Activated CD4-positive, CD25-positive, alpha-beta regulatory T cell (primary cell): Measurements from ENCODE around the gene MATCAP1.

ENCODE experiments used
- DNase-seq, 4 experiments: peaks; one replicate each; lab custom pipeline; 2025; lab: John Stamatoyannopoulos, UW

The MATCAP1 gene

DNA sequence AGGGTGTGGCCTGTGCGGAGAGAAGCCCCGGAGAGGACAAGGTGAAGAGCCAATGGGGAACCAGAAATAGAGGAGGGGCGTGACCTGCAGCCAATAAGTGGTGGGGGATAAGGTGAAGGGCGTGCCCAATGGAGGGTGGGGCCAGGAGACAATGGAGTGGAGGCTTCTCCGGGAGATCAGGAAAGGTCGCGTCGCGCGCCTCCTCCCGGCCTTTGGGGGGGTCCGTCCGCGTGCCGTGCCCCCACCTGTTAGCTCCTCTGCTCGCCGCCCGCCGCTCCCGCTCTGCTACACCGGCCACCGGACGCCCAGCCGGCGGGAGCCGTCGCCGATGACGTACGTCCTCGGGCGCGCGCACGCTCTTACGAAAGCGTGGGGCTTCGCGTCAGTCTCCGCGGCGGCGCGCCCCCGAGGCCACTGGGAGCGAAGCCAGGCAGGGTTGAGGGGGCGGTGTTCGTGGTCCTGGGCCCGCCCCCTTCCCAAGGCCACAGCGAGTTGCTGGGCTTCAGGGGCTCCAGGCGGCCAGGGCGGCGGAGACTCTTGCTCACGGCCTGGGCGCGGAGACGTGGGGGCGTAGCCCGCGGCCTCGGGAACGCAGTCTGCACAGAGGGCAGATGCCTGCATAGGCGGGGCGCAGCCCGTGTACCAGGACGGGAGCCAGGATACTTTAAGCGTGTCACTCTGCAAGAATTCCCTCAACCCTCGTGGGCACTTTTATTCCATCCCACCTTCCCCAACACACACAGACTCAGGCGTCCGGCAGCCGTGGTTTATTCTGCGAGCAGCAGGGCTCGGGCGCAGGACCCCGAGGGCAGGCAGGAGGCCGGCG, at the start of gene MATCAP1:
Gene MATCAP1, minus strand, starts transcription at position 337 of the 826 bp plus-strand sequence. CDS start 3,353 bp downstream, outside the sequence.
- DNase-seq, result peak; percentile 81 to 85 (median 82)

DNA sequence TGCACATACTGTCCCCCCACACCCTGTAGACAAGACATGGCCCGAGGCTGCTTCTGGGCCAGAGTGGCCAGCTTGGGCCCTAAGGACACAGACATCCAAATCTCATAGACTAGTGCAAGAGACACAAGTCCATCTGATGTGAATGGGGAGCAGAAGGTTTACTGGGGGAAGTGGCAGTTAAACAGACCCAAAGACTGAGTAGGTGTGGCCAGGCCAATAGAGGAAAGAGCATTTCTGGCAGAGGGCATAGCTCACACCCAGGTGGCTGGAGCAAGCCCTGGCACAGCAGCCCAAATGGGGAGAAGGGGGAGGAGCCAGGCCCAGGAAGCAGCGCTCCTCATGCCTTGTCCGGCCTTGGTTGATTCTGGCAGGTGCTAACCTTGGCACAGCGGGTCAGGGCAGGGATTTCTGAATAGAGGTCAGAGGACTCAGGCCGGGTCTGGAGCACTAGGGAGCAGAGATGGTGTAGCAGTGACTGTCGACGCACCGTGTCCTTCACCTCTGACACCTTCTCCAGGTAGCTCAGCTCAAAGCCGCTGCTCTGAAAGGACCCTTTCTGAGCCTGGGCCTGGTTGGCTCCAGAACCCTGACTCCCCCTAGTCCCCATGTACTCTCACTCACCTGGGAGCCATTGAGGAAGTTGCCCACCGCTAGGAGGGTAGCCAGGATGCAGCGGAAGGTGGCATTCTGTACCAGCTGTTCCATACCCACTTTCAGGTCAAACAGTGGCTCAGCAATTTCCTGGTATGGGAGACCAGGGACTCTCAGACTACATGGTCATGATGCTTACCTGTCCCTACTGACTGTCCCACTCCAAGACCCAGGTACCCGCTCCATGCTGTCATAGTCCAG, 47.3 kb upstream of the MATCAP1 start:
- no peak for DNase-seq

DNA sequence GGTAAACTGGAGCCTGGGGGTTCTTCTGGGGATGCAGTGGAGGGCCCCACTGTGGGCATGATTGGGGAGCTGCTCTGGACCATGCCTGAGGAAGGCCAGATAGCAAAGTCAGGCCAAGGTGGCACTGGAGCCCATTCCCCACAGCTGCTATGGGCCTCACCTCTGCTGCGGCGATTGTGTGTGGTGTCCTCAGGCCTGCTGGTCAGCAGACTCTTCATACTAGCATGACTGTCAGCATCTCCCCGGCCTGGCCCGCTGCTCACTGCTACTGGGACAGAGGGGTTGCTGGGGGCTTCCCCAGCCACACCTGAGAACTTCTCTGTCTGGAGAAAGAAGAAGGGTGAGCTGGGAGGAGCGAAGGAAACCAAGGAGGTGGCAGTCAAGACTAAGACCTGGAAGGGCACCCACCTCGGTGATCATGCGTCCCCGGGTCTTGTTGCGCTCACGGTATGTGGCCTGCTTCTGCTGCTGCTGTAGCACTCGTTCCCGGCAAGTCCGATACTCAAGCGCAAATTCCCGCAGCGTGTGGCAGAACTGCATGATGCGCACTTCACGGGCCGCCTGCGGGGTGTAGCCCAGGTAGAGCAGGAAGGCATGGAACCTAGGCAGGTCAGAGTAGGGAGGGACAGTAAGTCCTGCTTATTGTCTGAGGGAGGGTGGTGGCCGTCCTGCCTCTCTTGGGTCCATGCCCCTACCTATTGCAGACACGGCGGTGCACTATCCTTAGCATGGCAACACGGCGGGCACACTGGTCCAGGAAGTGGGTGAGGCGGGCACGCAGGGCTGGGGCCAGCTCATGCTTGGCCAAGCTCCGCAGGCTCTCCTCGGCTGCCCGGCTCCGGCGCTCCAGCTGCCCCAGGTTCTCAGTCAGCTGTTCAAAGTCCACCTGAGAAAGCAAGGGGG, 46.4 kb upstream of the MATCAP1 start:
- no peak for DNase-seq

DNA sequence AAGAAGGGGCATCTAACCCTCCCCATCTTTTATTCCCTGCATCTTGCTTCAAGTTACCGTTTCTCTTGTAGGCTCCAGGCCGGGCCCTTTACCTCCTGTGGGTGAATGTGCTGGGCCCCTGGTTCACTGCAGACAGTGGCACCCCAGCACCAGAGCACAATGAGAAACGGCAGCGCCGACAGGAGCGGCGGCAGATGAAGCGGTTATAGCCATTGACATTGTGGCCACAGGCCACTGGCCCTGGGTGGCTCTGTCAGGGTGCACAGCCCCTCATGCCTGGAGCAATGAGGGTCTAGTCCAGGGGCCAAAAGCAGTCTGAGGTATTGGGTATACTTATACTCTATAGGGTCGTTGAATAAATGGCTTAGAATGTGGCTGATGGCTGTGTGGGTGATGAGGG, 45.1 kb upstream of the MATCAP1 start:
- no peak for DNase-seq

DNA sequence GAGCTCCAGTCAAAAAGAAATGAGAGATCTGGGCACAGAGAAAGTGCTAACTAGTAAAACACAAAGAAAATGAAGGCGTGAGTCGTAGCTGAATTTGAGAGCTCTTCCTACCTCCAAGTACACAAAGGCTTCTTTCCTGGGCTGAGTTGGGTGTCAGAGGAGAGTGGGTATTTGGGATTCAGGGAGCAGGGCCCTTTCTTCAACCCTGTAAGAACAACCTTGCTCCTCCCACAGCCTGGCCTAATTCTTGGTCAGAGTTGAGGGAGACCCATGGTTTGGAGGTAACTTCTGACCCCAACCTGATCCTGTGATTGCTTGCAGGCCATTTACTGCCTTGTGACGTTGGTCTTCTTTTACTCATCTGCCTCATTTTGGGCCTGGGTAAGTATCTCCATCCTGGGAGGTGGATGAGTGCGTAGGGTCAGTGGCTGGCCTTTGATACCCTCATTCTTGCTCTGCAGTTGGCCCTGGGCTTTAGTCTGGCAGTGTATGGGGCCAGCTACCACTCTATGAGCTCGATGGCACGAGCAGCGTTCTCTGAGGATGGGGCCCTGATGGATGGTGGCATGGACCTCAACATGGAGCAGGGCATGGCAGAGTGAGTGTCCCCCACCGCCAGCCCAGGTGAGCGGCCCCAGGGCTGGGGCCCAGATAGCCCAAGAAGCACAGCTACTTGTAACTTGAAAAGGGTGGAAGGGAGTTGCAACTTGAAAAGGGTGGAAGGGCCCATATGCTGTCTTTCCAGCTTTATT, 44.4 kb upstream of the MATCAP1 start:
- no peak for DNase-seq

DNA sequence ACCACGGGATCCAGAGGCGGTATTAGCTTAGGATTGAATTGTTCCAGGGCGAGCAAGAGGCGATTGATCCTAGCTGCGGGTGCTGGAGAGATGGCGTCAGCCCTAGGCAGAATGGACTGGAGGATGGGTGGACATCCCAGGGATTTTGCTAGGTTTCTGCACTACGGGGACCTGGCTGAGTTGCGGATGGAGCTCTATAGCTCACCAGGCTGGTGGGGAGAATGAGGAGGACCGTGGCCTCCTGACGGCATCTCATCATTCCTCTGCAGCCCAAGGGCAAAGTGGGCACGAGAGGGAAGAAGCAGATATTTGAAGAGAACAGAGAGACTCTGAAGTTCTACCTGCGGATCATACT, 43.8 kb upstream of the MATCAP1 start:
- DNase-seq, result no peak

DNA sequence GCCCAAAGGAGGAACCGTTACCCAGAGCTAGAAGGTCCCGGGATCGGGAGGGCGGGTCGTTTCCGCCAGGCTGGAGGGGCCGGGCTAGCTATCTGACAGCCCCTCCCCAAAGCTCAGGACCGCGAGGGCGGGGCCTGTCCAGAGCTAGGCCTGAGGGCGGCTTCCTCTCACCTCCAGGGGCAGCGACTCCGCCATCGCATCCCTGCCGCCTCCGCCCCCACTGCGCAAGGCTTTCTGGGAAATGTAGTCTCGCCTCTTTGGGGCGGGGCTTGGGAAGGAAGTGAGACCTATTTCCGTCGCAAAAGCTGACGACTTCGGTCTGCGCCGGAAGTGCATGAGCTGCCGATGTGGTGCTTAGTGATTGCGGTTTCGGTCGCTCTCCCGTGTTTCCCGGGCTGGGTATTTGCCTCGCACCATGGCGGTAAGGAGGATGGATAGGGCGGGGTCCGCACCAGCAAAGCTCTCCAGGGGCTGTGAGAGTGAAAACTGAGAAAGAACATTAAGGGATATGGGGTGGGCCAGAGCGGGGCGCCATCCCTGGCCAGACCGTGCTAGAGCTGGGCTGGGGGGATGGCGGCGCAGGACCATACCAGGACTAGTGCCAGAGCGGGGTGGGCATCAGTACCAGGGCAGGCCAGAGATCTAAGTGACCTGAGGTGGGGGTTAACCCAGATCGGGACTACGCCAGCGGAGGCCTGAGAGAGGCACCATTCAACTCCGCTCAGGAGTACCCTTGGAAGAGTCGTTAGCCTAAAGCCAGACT, 43.2 kb upstream of the MATCAP1 start, which contains the start of gene TMEM208:
Gene TMEM208, plus strand, starts transcription at position 327 of the 763 bp plus-strand sequence. Its CDS starts 89 bp downstream, at position 416.
- DNase-seq, result peak; percentile 93 to 98 (median 94)

DNA sequence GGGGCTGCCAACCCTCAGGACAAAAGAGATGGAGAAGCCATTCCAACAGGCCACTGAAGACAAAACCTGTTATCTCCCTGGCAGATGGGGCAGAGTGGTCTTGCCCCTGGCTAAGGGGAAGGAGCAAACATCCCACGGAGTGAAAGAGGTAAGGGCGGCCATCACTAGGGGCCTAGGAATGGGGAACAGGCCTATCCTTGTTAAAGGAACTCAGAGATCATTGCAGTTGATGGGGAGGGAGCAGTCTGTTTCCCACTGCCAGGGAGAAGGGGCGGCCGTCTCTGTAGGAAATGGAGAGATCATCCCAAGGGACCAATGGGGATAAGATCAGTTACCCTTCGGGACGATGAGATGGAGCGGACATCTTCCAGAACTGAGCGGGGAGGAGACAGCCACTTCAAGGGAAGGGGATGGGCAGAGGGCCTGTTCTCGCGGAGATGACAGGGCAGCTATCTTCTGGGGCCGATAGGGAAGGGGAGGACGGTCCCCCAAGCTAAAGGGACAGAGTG, 42.6 kb upstream of the MATCAP1 start:
- no peak for DNase-seq

DNA sequence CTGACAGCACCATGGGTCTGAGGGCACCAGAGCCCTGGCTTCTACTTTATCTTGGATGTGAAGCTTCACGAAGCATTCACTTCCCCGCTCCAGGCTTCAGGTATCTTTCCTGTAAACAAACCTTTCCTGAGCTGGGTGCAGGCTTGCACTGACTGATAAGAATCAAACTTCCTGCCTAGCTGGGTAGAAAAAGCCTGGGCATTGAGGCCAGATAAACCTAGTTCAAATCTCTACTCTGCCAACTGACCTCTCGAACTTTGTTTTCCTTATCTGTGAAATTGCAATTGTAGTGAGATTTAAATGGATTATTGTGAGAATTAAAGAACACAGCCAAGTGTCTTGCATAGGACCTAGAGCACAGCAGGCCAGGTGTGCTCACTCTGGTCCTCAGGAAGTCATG, 40.2 kb upstream of the MATCAP1 start:
- no peak for DNase-seq

DNA sequence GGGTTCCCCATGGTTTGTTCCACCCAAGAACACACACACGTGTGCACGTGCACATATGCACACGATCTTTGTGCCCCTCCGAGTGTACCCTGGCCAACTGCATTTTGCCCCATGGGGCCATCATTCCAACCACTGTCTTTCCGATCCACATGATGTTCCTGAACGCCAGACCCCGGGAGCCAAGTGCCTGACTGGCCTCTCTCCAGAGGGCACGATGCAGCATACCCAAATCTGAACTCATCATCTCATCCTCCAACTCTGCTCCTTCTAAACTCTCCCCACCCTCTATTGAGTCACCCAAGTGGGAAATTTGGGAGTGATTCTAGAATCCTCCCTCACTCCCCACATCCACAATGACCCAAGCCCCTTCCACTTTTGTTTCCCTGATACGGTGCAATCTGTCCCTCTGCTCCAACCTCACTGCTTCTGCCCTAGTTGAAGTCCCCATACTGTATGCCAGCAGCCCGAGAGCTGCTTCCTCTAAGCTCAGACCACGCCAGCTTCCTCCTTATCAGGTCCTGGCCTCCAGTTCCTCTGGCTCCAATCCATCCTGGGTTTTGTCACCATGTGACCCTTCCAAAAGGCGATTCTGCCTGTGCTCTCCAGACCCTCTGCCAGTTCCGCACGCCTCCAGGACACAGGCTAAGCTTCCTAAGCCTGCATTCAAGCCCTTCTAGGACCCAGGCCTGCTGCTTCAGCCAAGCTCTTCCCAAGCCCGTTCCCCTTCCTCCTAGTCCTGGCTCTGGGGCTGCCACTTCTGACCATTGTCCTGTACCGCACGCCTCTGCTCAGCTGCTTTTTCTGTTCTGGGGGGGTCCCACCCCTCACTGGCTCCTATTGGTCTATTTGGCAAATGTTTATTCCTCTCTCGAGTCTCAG, 33.1 kb upstream of the MATCAP1 start:
- DNase-seq, result no peak

DNA sequence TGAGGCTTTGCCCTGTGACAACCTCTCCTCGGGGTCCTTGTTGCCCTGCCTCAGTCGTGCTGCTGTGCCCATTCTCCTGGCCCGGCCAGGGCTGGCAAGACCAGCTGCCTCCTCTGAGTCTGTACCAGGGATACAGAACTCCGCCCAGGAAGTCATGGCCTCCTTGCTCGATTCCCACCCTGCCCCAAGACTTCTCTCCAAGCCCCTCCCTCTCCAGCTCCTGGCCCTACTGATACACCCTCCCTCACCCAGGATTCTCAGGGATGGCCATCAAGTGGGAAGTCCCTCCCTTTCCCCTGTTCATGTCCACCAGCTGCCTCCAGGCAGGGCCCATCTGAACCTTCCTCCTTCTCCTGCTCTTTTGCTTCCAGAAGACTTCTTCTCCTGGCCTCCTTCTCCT, 31.9 kb upstream of the MATCAP1 start:
- no peak for DNase-seq

DNA sequence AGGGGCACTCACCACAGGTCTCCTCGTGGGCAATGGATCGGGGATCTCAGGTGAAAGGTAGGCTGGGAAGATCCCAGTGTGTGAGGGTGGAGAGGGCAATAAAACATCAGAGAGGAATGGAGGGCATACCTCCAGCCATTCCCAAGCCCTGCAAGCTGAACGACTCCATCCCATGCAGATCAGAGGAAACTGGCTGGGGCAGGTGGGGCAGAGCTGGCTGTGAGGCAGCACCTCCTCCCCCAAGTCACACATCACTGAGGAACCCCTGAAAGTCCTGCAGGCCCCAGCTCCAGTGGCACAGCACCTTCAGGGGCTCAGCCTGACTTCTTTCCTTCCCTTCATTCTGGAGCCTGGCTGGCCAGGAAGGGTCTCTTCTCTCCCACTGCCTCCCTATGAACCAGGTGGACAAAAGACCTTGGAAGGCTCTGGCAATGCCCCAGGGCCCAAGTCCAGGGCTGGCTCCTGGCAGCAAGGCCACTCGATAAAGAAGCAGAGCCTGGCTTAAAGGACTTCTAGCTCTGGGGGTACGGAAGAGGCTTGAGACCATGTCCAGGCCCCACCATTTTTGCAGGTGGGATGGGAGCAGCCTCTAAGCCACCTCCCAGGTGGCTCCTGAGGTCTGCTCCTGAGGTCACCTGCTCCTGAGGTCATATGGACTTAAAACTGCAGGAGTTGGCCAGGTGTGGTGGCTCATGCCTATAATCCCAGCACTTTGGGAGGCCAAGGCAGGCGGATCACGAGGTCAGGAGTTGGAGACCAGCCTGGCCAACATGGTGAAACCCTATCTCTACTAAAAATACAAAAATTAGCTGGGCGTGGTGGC, 29.6 kb upstream of the MATCAP1 start:
- DNase-seq, result no peak

DNA sequence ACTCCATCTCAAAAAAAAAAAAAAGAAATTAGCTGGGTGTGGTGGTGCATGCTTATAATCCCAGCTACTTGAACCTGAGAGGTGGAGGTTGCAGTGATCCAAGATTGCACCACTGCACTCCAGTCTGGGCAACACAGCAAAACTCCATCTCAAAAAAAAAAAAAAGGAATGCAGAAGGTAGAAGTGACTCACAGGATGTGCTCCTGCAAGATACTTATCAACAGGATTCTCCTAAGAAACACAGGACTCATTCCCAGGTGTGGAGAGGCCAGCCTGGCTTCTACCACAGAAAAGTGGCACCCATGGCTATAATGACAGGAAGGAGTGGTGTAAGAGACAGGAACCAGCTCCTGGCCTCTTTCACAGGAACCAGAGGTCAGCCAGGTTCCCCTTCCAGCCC, 29.0 kb upstream of the MATCAP1 start:
- DNase-seq, result no peak

DNA sequence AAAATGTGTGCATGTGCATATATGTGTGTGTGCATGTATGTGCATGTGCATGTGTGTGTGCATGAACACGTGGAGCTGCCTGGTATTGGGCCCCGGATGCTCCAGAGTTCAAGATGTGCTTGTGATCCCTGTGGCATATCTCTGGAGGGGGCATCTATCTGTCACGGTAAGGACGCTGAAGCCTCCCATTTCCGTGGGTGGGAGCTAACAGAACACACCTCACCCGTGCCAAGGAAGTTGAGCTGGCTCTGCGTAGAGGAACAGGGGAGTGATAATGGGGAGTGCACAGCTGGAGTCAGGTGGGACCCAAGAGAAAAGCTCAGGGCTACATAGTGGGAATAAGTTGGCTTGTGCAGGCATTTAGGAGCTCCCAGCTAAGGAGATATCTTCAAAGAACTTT, 27.9 kb upstream of the MATCAP1 start:
- no peak for DNase-seq

DNA sequence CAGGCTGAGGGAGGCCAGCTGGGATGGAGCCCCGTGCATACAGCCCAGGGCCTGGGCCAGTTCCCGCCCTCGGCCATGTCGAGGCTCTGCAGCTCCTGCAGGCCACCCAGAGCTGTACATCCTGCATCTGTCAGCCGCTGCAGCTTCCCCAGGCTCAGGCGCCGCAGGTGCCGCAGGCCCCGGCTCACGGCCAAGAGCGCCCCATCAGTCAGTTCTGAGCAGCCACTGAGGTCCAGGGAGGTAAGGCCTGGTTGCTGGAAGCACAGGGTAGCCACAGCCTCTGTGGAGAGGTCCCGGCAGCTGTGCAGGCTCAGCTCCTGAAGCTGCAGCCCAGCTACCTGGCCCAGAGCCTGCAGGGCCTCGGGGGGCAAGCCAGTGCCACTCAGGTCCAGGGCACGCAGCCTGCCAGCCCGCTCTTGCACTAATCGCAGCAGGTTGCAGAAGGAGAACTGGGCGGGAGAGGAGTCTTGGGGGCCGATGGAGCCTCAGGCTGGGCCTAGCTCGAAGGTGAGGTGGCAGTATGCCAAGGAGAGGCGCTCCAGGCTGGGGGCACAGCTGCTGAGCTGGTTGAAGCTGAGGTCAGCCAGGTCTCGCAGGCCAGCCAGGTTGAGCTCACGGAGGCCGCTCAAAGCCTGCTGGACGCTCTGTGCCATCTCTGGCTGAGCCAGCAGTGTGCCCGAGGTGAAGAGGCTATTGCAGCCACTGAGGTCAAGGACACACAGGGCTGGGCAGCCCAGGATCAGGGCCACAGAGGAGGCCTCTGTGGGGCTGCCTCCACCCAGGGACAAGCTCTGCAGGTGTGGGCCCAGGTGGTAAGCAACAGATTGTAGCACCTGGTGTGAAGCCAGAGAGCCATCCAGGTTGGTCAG, 26.5 kb upstream of the MATCAP1 start:
- DNase-seq, result no peak

DNA sequence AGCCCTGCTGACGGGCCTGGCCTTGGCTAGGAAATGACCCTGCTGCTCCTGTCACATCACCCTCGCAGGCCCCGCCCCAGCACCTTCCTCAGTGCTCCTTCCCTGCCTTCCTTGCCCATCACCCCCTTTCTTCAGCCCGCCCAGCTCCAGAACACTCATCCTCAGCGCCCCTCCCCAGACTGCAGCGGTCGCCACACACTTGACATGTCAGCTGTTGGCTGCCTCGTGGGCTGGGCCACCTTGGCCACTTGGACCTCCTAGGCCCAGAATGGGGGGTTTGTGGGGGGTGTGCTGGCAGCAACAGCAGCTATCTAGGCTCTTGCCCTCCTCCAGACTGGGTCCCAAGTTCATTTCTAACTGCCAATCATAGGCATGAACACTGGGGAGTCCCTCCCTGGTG, 25.8 kb upstream of the MATCAP1 start:
- no peak for DNase-seq

DNA sequence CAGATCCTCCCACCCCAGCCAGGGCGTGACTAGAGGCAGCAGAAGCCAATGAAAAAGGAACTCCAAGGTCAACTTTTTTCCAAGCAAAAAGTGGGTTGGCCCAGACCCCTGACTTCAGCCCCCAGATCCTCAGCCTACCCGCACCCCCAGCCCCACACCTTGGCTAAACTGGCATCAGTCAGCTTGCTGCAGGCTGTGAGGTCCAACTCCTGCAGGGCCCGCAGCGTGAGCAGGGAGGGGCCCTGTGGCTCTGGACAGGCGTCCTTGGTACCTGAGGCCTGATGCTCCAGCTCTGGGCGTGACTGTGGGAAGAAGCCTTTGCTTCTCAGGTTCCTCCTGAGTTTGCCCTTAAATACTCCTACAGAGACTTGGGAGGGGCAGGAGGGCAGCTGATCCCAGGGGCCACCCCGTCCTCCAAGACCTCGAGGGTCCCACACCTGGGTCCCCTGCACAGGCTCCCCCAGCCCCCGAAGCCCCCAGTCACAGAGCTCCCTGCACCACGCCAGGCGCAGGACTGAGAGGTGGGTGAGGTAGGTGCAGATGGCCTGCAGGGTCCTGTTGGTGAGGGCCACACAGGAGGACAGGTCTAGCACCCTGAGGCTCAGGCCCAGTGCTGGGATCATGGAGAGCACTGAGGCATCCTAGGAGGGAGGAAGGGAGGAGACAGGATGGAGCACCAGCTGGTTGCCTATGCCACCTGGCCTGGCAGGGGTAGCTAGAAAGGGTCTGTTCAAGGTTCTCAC, 24.6 kb upstream of the MATCAP1 start:
- no peak for DNase-seq
